Keratinocyte (primary cell): ENCODE data around the gene CCDC33. TPM values are rescaled to one million over a fixed set of nuclear protein-coding genes. Genes with fewer than 3 reads are reported as not detected.

Source experiments
- DNase-seq: peaks from one replicate; pipeline ENCODE4 v3.0.0-alpha.2; 2011; ENCODE audit warnings: low read depth, missing footprints, low spot score
- FAIRE-seq: peaks from 2 replicates; lab custom pipeline; 2011; peaks lifted over from hg19 to GRCh38; lab: Jason Lieb, UNC
- H2AFZ ChIP-seq: 2 replicates; pipeline ENCODE4 v1.6.0; 2012; ENCODE audit warnings: low read length, control low read depth, inconsistent platforms; ENCODE audit not compliant: control insufficient read depth
- H3K27ac ChIP-seq: 2 replicates; pipeline ENCODE4 v1.5.1; 2011; ENCODE audit warnings: low read length; ENCODE audit not compliant: control insufficient read depth, insufficient read depth
- H3K27me3 ChIP-seq: 3 replicates; pipeline ENCODE4 v1.6.0; 2011; ENCODE audit warnings: low read length; ENCODE audit not compliant: control insufficient read depth, insufficient read depth; ENCODE audit errors: extremely low read depth
- H3K36me3 ChIP-seq, 2 experiments: 2 replicates in 1 of 2; 3 replicates in 1 of 2; pipeline ENCODE4 v1.5.1; 2011; ENCODE audit warnings: low read length in 2 of 2, mild to moderate bottlenecking in 1 of 2; ENCODE audit not compliant: control insufficient read depth in 2 of 2, insufficient read depth in 2 of 2; ENCODE audit errors: extremely low read depth in 1 of 2
- H3K4me1 ChIP-seq: 3 replicates; pipeline ENCODE4 v1.5.1; 2011; ENCODE audit warnings: low read length; ENCODE audit not compliant: control insufficient read depth, insufficient read depth; ENCODE audit errors: extremely low read depth
- H3K4me2 ChIP-seq: 3 replicates; pipeline ENCODE4 v1.6.0; 2011; ENCODE audit warnings: low read depth, low read length; ENCODE audit not compliant: control insufficient read depth, insufficient read depth; ENCODE audit errors: extremely low read depth
- H3K4me3 ChIP-seq, 3 experiments: fragments of 200-600 bp in 1 of 3; sonication (generic) in 1 of 3; 2 replicates in 2 of 3; 3 replicates in 1 of 3; pipeline ENCODE4 v1.5.1; 2011 to 2016; ENCODE audit warnings: low read length in 3 of 3, mild to moderate bottlenecking in 3 of 3, control low read depth in 2 of 3, inconsistent platforms in 1 of 3, low read depth in 1 of 3, mixed read lengths in 1 of 3, mixed run types in 1 of 3, moderate library complexity in 1 of 3; ENCODE audit not compliant: control insufficient read depth in 2 of 3, insufficient read depth in 2 of 3; ENCODE audit errors: extremely low read depth in 1 of 3
- H3K79me2 ChIP-seq: 2 replicates; pipeline ENCODE4 v1.6.0; 2012; ENCODE audit warnings: low read length; ENCODE audit not compliant: control insufficient read depth, insufficient read depth
- H3K9ac ChIP-seq: 3 replicates; pipeline ENCODE4 v1.6.0; 2011; ENCODE audit warnings: low read length; ENCODE audit not compliant: control insufficient read depth, insufficient read depth; ENCODE audit errors: extremely low read depth
- H3K9me1 ChIP-seq: 3 replicates; pipeline ENCODE4 v1.6.0; 2011; ENCODE audit warnings: low read length; ENCODE audit not compliant: control insufficient read depth, insufficient read depth; ENCODE audit errors: extremely low read depth
- H3K9me3 ChIP-seq: 2 replicates; pipeline ENCODE4 v1.5.1; 2012; ENCODE audit warnings: low read depth, low read length; ENCODE audit not compliant: control insufficient read depth
- H4K20me1 ChIP-seq: 3 replicates; pipeline ENCODE4 v1.6.0; 2011; ENCODE audit warnings: low read length; ENCODE audit not compliant: control insufficient read depth, insufficient read depth; ENCODE audit errors: extremely low read depth
- CTCF ChIP-seq, 3 experiments: IDR thresholded peaks in 1 of 3; conservative IDR thresholded peaks in 1 of 3; optimal IDR thresholded peaks in 1 of 3; 2 replicates in 2 of 3; 3 replicates in 1 of 3; pipeline versions ENCODE3 to v1.5.1; 2011; ENCODE audit warnings: low read length in 3 of 3, mild to moderate bottlenecking in 3 of 3, moderate library complexity in 2 of 3, control low read depth in 1 of 3, inconsistent platforms in 1 of 3; ENCODE audit not compliant: insufficient read depth in 2 of 3; ENCODE audit errors: extremely low read depth in 1 of 3
- EZH2 ChIP-seq: IDR thresholded peaks from one replicate; pipeline ENCODE4 v1.6.1; 2012; ENCODE audit warnings: inconsistent platforms, mild to moderate bottlenecking, low read length, moderate library complexity
- dilution Hi-C: fragments of 300-500 bp; cut with MboI; formaldehyde crosslinking; loops from one replicate; pipeline ENCODE4 v1.7.0; 2020; ENCODE audit warnings: low sequenced_read_pairs; ENCODE audit not compliant: extremely low pct_ligation_motif_present
- polyA plus RNA-seq, 5 experiments: library from polyadenylated mRNA; depleted of rRNA in 3 of 5; stranded (reverse) in 3 of 5; stranded (forward) in 1 of 5; unstranded in 1 of 5; fragments of >200 nt; gene quantifications; 1 replicate in 1 of 5; 2 replicates in 3 of 5; 3 replicates in 1 of 5; pipeline versions ENCODE4 v1.2.1 to v1.2.3, GENCODE V29; 2011 to 2012; ENCODE audit warnings: missing spikeins in 2 of 5, low read depth in 1 of 5, low replicate concordance in 1 of 5

CCDC33 gene
- polyA plus RNA-seq, 1 donor (not counting 4 experiments of a cell fraction or from before 2014, with no cell fraction given) = not detected

- no peaks in the 10 kb centered on the region for H3K79me2 ChIP-seq
- H3K36me3 ChIP-seq = no peaks in the 10 kb centered on the region
- H3K9me3 ChIP-seq = no peaks in the 10 kb centered on the region
- H4K20me1 ChIP-seq = no peaks in the 10 kb centered on the region
- no peak overlapping the region for H3K27ac ChIP-seq
- H3K9ac ChIP-seq = no peak overlapping the region
- TF ChIP-seq CTCF (optimal IDR thresholded peaks at IDR 0.05 in 1 of 3, IDR thresholded peaks at IDR 0.05 in 1 of 3, conservative IDR thresholded peaks at IDR 0.05 in 1 of 3; ENCODE audit: extremely low read depth in 1 of 3, insufficient read depth in 2 of 3, low read length in 3 of 3) (no peak), EZH2 (no peak)
- no peak for DNase-seq
- dilution Hi-C loops = no loop called here
- no peak overlapping the region for H3K4me2 ChIP-seq
- peaks cover 58% of the 10 kb centered on the region for H3K27me3 ChIP-seq
- no peak overlapping the region for H3K4me3 ChIP-seq
- no peaks in the 10 kb centered on the region for H3K4me1 ChIP-seq
- FAIRE-seq = no peak
- no peak overlapping the region for H2AFZ ChIP-seq
- H3K9me1 ChIP-seq = no peaks in the 10 kb centered on the region
Observed at GRCh38 chr15:74228723-74229081, 7.4 kb upstream of the CCDC33 start.

- H4K20me1 ChIP-seq = no peaks in the 10 kb centered on the region
- H3K9ac ChIP-seq = no peak overlapping the region
- DNase-seq (no peak), FAIRE-seq (no peak)
- no peaks in the 10 kb centered on the region for H3K9me3 ChIP-seq
- dilution Hi-C loops = no loop called here
- H3K27ac ChIP-seq = no peak overlapping the region
- no peaks in the 10 kb centered on the region for H3K4me1 ChIP-seq
- H3K4me2 ChIP-seq = no peak overlapping the region
- no peaks in the 10 kb centered on the region for H3K9me1 ChIP-seq
- H3K27me3 ChIP-seq = peaks cover 60% of the 10 kb centered on the region
- no peak overlapping the region for H2AFZ ChIP-seq
- no peaks in the 10 kb centered on the region for H3K36me3 ChIP-seq
- TF ChIP-seq EZH2 = no peak
- no peak for TF ChIP-seq CTCF (optimal IDR thresholded peaks at IDR 0.05 in 1 of 3, IDR thresholded peaks at IDR 0.05 in 1 of 3, conservative IDR thresholded peaks at IDR 0.05 in 1 of 3; ENCODE audit: extremely low read depth in 1 of 3, insufficient read depth in 2 of 3, low read length in 3 of 3)
- H3K4me3 ChIP-seq = no peak overlapping the region
- no peaks in the 10 kb centered on the region for H3K79me2 ChIP-seq
Observed at GRCh38 chr15:74229686-74230085, 6.4 kb upstream of the CCDC33 start.
